Keratinocyte (primary cell): Measurements from ENCODE around the gene CEMIP2. TPM values are rescaled to one million over a fixed set of nuclear protein-coding genes. Genes with fewer than 3 reads are reported as not detected.

Experiments used
- DNase-seq: peaks from one replicate; pipeline ENCODE4 v3.0.0-alpha.2; 2011; ENCODE audit warnings: low read depth, missing footprints, low spot score
- FAIRE-seq: peaks from 2 replicates; lab custom pipeline; 2011; peaks lifted over from hg19 to GRCh38; lab: Jason Lieb, UNC
- H2AFZ ChIP-seq: 2 replicates; pipeline ENCODE4 v1.6.0; 2012; ENCODE audit warnings: low read length, control low read depth, inconsistent platforms; ENCODE audit not compliant: control insufficient read depth
- H3K27ac ChIP-seq: 2 replicates; pipeline ENCODE4 v1.5.1; 2011; ENCODE audit warnings: low read length; ENCODE audit not compliant: control insufficient read depth, insufficient read depth
- H3K27me3 ChIP-seq: 3 replicates; pipeline ENCODE4 v1.6.0; 2011; ENCODE audit warnings: low read length; ENCODE audit not compliant: control insufficient read depth, insufficient read depth; ENCODE audit errors: extremely low read depth
- H3K36me3 ChIP-seq, 2 experiments: 2 replicates in 1 of 2; 3 replicates in 1 of 2; pipeline ENCODE4 v1.5.1; 2011; ENCODE audit warnings: low read length in 2 of 2, mild to moderate bottlenecking in 1 of 2; ENCODE audit not compliant: control insufficient read depth in 2 of 2, insufficient read depth in 2 of 2; ENCODE audit errors: extremely low read depth in 1 of 2
- H3K4me1 ChIP-seq: 3 replicates; pipeline ENCODE4 v1.5.1; 2011; ENCODE audit warnings: low read length; ENCODE audit not compliant: control insufficient read depth, insufficient read depth; ENCODE audit errors: extremely low read depth
- H3K4me2 ChIP-seq: 3 replicates; pipeline ENCODE4 v1.6.0; 2011; ENCODE audit warnings: low read depth, low read length; ENCODE audit not compliant: control insufficient read depth, insufficient read depth; ENCODE audit errors: extremely low read depth
- H3K4me3 ChIP-seq, 3 experiments: fragments of 200-600 bp in 1 of 3; sonication (generic) in 1 of 3; 2 replicates in 2 of 3; 3 replicates in 1 of 3; pipeline ENCODE4 v1.5.1; 2011 to 2016; ENCODE audit warnings: low read length in 3 of 3, mild to moderate bottlenecking in 3 of 3, control low read depth in 2 of 3, inconsistent platforms in 1 of 3, low read depth in 1 of 3, mixed read lengths in 1 of 3, mixed run types in 1 of 3, moderate library complexity in 1 of 3; ENCODE audit not compliant: control insufficient read depth in 2 of 3, insufficient read depth in 2 of 3; ENCODE audit errors: extremely low read depth in 1 of 3
- H3K79me2 ChIP-seq: 2 replicates; pipeline ENCODE4 v1.6.0; 2012; ENCODE audit warnings: low read length; ENCODE audit not compliant: control insufficient read depth, insufficient read depth
- H3K9ac ChIP-seq: 3 replicates; pipeline ENCODE4 v1.6.0; 2011; ENCODE audit warnings: low read length; ENCODE audit not compliant: control insufficient read depth, insufficient read depth; ENCODE audit errors: extremely low read depth
- H3K9me1 ChIP-seq: 3 replicates; pipeline ENCODE4 v1.6.0; 2011; ENCODE audit warnings: low read length; ENCODE audit not compliant: control insufficient read depth, insufficient read depth; ENCODE audit errors: extremely low read depth
- H3K9me3 ChIP-seq: 2 replicates; pipeline ENCODE4 v1.5.1; 2012; ENCODE audit warnings: low read depth, low read length; ENCODE audit not compliant: control insufficient read depth
- H4K20me1 ChIP-seq: 3 replicates; pipeline ENCODE4 v1.6.0; 2011; ENCODE audit warnings: low read length; ENCODE audit not compliant: control insufficient read depth, insufficient read depth; ENCODE audit errors: extremely low read depth
- CTCF ChIP-seq, 3 experiments: IDR thresholded peaks in 1 of 3; conservative IDR thresholded peaks in 1 of 3; optimal IDR thresholded peaks in 1 of 3; 2 replicates in 2 of 3; 3 replicates in 1 of 3; pipeline versions ENCODE3 to v1.5.1; 2011; ENCODE audit warnings: low read length in 3 of 3, mild to moderate bottlenecking in 3 of 3, moderate library complexity in 2 of 3, control low read depth in 1 of 3, inconsistent platforms in 1 of 3; ENCODE audit not compliant: insufficient read depth in 2 of 3; ENCODE audit errors: extremely low read depth in 1 of 3
- EZH2 ChIP-seq: IDR thresholded peaks from one replicate; pipeline ENCODE4 v1.6.1; 2012; ENCODE audit warnings: inconsistent platforms, mild to moderate bottlenecking, low read length, moderate library complexity
- dilution Hi-C: fragments of 300-500 bp; cut with MboI; formaldehyde crosslinking; loops from one replicate; pipeline ENCODE4 v1.7.0; 2020; ENCODE audit warnings: low sequenced_read_pairs; ENCODE audit not compliant: extremely low pct_ligation_motif_present
- polyA plus RNA-seq, 5 experiments: library from polyadenylated mRNA; depleted of rRNA in 3 of 5; stranded (reverse) in 3 of 5; stranded (forward) in 1 of 5; unstranded in 1 of 5; fragments of >200 nt; gene quantifications; 1 replicate in 1 of 5; 2 replicates in 3 of 5; 3 replicates in 1 of 5; pipeline versions ENCODE4 v1.2.1 to v1.2.3, GENCODE V29; 2011 to 2012; ENCODE audit warnings: missing spikeins in 2 of 5, low read depth in 1 of 5, low replicate concordance in 1 of 5

CEMIP2 gene
- polyA plus RNA-seq, 1 donor (not counting 4 experiments of a cell fraction or from before 2014, with no cell fraction given), result 47.7 TPM

- H4K20me1 ChIP-seq, result peaks cover 5% of the 10 kb centered on the region
- peaks cover 64% of the 10 kb centered on the region for H3K79me2 ChIP-seq
- dilution Hi-C loops, result no loop called here
Measured at GRCh38 chr9:71765693-71766092, 2.6 kb downstream of the CEMIP2 start.

GRCh38 chr9:71764891-71765290, 3.4 kb downstream of the CEMIP2 start:
- peaks cover 71% of the 10 kb centered on the region for H3K79me2 ChIP-seq
- dilution Hi-C loops, result no loop called here

More at GRCh38 chr9:71765693-71766092, 2.6 kb downstream of the CEMIP2 start:
- Histone ChIP-seq H3K4me2 (peak overlapping the region; percentile 42), H3K9ac (no peak overlapping the region), H3K4me3 (no peak overlapping the region), H3K27ac (peak overlapping the region; percentile 23), H3K4me1 (peaks cover 66% of the 10 kb centered on the region), H2AFZ (no peak overlapping the region), H3K9me3 (no peaks in the 10 kb centered on the region), H3K36me3 (no peaks in the 10 kb centered on the region), H3K9me1 (no peaks in the 10 kb centered on the region), H3K27me3 (no peaks in the 10 kb centered on the region)
- DNase-seq (no peak), FAIRE-seq (peak; percentile 86)
- TF ChIP-seq CTCF (optimal IDR thresholded peaks at IDR 0.05 in 1 of 3, IDR thresholded peaks at IDR 0.05 in 1 of 3, conservative IDR thresholded peaks at IDR 0.05 in 1 of 3; ENCODE audit: extremely low read depth in 1 of 3, insufficient read depth in 2 of 3, low read length in 3 of 3) (no peak), EZH2 (no peak)

More at GRCh38 chr9:71764891-71765290, 3.4 kb downstream of the CEMIP2 start:
- no peaks in the 10 kb centered on the region for H3K9me3 ChIP-seq
- peak overlapping the region; percentile 18 for H3K9ac ChIP-seq
- TF ChIP-seq EZH2, result no peak
- no peak for TF ChIP-seq CTCF (optimal IDR thresholded peaks at IDR 0.05 in 1 of 3, IDR thresholded peaks at IDR 0.05 in 1 of 3, conservative IDR thresholded peaks at IDR 0.05 in 1 of 3; ENCODE audit: extremely low read depth in 1 of 3, insufficient read depth in 2 of 3, low read length in 3 of 3)
- peaks cover 62% of the 10 kb centered on the region for H3K4me1 ChIP-seq
- H3K27ac ChIP-seq, result peak overlapping the region; percentile 65
- FAIRE-seq, result peak; percentile 51
- no peaks in the 10 kb centered on the region for H3K36me3 ChIP-seq
- peak overlapping the region; percentile 42 for H3K4me2 ChIP-seq
- no peak for DNase-seq
- H3K4me3 ChIP-seq, result peak overlapping the region in 2 of 3 experiments; percentile 16 to 48
- peaks cover 5% of the 10 kb centered on the region for H4K20me1 ChIP-seq
- H3K9me1 ChIP-seq, result no peaks in the 10 kb centered on the region
- no peak overlapping the region for H2AFZ ChIP-seq
- no peaks in the 10 kb centered on the region for H3K27me3 ChIP-seq
